Suprapubic skin (tissue), 4 donors: Measurements from ENCODE around the gene CEP131. TPM values are rescaled to one million over a fixed set of nuclear protein-coding genes. Genes with fewer than 3 reads are reported as not detected.

Experiments
- DNase-seq, 2 donors: peaks; one replicate each; pipeline ENCODE4 v3.0.0-alpha.2; 2019; ENCODE audit warnings: low spot score in 2 of 2
- H3K27ac ChIP-seq: fragments of 200-600 bp; sonication (generic); one replicate; pipeline ENCODE4 v1.5.1; 2019
- H3K27me3 ChIP-seq: fragments of 200-600 bp; sonication (generic); one replicate; pipeline ENCODE4 v1.5.1; 2019
- H3K36me3 ChIP-seq: fragments of 200-600 bp; sonication (generic); one replicate; pipeline ENCODE4 v1.5.1; 2019
- H3K4me1 ChIP-seq: fragments of 200-600 bp; sonication (generic); one replicate; pipeline ENCODE4 v1.5.1; 2019
- H3K4me3 ChIP-seq: fragments of 200-600 bp; sonication (generic); one replicate; pipeline ENCODE4 v1.5.1; 2019; ENCODE audit warnings: mild to moderate bottlenecking
- H3K9me3 ChIP-seq: fragments of 200-600 bp; sonication (generic); one replicate; pipeline ENCODE4 v1.5.1; 2019
- EP300 ChIP-seq: sonication (generic); formaldehyde crosslinking; IDR thresholded peaks from one replicate; pipeline ENCODE4 v1.6.1; 2017; ENCODE audit warnings: antibody characterized with exemption
- POLR2A ChIP-seq, 2 donors: fragments of 450-650 bp; IDR thresholded peaks; one replicate each; pipeline ENCODE4 v1.6.1; 2017; ENCODE audit warnings: antibody characterized with exemption in 2 of 2, mild to moderate bottlenecking in 2 of 2, moderate library complexity in 2 of 2
- POLR2AphosphoS5 ChIP-seq, 3 donors: sonication (generic); formaldehyde crosslinking; IDR thresholded peaks; one replicate each; pipeline ENCODE4 v1.6.1; 2017; ENCODE audit warnings: antibody characterized with exemption in 3 of 3
- WGBS: methylation state at CpG from one replicate; pipeline ENCODE4 v1.1.5; 2018; 5-methylcytosine and 5-hydroxymethylcytosine counted together
- total RNA-seq, 4 donors: library from RNA; depleted of rRNA; stranded (reverse); fragments of >200 nt; gene quantifications; one replicate each; pipeline ENCODE4 v1.1.0, GENCODE V29; 2016
- TF ChIP-seq, protein P1 (sequence below), 2 donors: fragments of 200-600 bp in 1 of 2; fragments of 450-650 bp in 1 of 2; sonication (generic) in 1 of 2; IDR thresholded peaks; one replicate each; pipeline ENCODE4 v1.5.1; 2016 to 2019; ENCODE audit warnings: antibody characterized with exemption in 2 of 2, mild to moderate bottlenecking in 1 of 2, moderate library complexity in 1 of 2

CEP131 gene
- total RNA-seq, 4 donors from 2014 or later, result 4.2 to 9.5 (median 8.0) TPM

DNA sequence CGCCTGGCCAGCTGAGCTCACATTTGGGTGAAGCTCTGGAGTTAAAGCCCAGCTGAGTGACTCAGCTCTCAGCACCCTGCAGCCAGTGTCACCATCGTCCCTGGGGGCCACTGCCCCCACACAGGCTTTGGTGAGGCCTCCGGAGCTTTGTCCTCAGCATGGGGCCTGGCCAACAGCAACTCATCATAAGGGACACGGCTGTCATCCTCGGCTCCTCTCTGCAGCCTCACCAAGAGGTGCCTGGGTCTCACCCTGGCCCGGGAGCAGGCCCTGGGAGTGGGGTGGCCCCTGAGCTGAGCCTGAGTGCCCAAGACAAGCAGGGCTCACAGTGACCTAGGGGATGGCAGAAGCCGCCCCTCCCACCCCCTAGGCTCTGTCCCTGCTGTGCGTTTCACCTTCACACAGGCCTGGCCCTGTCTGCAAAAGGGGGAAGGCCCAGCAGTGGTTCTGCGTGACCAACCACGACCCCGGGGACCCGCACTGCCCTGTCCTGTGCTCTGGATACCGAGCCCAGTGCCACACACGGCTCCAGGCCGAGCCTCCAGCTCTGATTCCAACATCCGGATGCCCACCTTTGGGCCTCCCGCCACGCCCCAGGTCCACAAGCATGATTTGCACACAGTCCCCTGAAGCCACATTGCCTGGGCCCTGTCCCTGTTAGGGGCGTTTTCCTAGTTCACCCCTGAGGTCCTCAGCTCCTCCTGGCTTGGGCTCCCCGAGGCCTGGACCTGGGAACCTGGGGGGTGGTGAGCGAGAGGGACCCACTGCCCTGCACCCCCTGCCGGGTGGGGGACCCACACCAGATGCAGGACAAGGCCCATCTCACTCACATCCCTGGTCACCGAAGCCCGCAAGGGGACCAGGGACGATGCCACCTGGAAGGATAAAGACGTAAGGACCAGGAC is 34.9 kb downstream of the CEP131 start:
- H3K4me1 ChIP-seq, result no peaks in the 10 kb centered on the region
- peaks cover 16% of the 10 kb centered on the region for H3K27me3 ChIP-seq
- H3K27ac ChIP-seq, result no peak overlapping the region
- H3K4me3 ChIP-seq, result no peak overlapping the region
- peaks cover 13% of the 10 kb centered on the region for H3K36me3 ChIP-seq
- no peaks in the 10 kb centered on the region for H3K9me3 ChIP-seq
- TF ChIP-seq POLR2AphosphoS5 (IDR thresholded peaks at IDR 0.05) (no peak), POLR2A (IDR thresholded peaks at IDR 0.05) (no peak), EP300 (no peak)
- TF ChIP-seq, protein P1, sequence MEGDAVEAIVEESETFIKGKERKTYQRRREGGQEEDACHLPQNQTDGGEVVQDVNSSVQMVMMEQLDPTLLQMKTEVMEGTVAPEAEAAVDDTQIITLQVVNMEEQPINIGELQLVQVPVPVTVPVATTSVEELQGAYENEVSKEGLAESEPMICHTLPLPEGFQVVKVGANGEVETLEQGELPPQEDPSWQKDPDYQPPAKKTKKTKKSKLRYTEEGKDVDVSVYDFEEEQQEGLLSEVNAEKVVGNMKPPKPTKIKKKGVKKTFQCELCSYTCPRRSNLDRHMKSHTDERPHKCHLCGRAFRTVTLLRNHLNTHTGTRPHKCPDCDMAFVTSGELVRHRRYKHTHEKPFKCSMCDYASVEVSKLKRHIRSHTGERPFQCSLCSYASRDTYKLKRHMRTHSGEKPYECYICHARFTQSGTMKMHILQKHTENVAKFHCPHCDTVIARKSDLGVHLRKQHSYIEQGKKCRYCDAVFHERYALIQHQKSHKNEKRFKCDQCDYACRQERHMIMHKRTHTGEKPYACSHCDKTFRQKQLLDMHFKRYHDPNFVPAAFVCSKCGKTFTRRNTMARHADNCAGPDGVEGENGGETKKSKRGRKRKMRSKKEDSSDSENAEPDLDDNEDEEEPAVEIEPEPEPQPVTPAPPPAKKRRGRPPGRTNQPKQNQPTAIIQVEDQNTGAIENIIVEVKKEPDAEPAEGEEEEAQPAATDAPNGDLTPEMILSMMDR (IDR thresholded peaks at IDR 0.05), result no peak
- no peak for DNase-seq
- WGBS, result 82% methylated on average over 4 of the region's 26 CpGs

DNA sequence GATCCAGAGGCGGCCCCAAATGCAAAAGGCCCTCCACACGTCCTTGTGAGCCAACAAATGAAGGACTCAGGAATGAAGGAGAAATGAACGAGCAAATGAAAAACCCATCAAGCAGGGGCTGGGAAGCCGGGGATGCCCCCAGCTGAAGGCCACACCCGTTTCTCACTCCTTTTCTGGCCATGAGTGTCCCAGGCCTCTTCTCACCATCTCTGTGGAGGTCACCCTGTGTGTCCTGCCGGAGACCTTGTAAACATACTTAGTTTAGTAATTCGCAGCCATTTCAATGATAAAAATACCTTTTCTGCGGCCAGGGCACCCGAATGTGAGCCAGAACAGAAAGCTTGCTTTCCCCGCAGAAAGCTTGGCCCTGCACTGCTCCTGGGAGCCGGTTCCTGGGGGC is 35.6 kb downstream of the CEP131 start:
- Histone ChIP-seq H3K27ac (no peak overlapping the region), H3K27me3 (peaks cover 16% of the 10 kb centered on the region), H3K36me3 (peaks cover 13% of the 10 kb centered on the region), H3K4me3 (no peak overlapping the region), H3K4me1 (no peaks in the 10 kb centered on the region), H3K9me3 (no peaks in the 10 kb centered on the region)
- WGBS, result 91% methylated on average over 9 of the region's 11 CpGs
- no peak for DNase-seq
- no peak for TF ChIP-seq EP300
- no peak for TF ChIP-seq POLR2AphosphoS5 (IDR thresholded peaks at IDR 0.05)
- TF ChIP-seq POLR2A (IDR thresholded peaks at IDR 0.05), result no peak
- TF ChIP-seq, protein P1 (IDR thresholded peaks at IDR 0.05), result no peak

DNA sequence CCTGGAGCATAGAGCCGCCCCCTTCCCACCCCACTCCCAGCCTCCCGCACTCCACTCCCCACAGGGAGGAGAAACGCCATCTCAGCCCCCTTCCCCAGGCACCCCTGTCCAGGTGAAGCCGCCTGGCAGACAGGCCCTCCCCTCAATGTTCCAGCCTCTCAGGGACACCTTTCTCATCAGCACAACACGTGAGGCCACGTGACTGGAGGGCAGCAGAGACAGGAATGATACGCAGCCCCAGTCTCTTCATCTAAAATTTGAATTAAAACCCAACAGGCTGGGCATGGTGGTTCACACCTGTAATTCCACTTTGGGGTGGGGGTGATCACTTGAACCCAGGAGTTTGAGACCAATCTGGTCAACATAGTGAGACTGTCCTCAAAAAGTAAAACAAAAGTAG is 36.6 kb downstream of the CEP131 start:
- no peak for DNase-seq
- TF ChIP-seq POLR2A (IDR thresholded peaks at IDR 0.05) (no peak), POLR2AphosphoS5 (IDR thresholded peaks at IDR 0.05) (no peak), EP300 (no peak)
- TF ChIP-seq, protein P1 (IDR thresholded peaks at IDR 0.05), result no peak
- Histone ChIP-seq H3K36me3 (peaks cover 13% of the 10 kb centered on the region), H3K27me3 (peaks cover 16% of the 10 kb centered on the region), H3K4me1 (no peaks in the 10 kb centered on the region), H3K9me3 (no peaks in the 10 kb centered on the region), H3K27ac (no peak overlapping the region), H3K4me3 (no peak overlapping the region)
- no CpG with 5 or more reads among the region's 7 CpGs for WGBS

DNA sequence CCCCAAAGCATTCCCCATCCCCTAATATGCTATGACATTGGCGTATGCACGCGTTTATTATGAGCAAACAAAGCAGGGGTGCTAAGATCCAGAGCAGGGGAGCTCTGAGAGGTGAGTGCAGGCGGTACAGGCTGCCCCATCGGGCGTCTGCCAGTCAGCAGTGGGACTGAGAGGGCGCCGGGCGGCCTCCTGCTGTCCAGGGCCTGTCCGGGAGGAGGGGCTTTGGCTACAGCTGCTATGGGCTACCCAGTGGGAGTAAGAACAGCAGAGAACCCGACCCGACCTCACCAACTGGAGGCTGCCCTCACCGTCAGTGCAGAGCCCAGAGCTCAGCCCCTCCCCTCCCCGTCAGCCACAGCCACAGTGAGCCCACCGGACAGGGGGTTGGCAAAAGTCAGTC is 38.2 kb downstream of the CEP131 start:
- H3K9me3 ChIP-seq, result no peaks in the 10 kb centered on the region
- no peak overlapping the region for H3K27ac ChIP-seq
- DNase-seq, result no peak
- TF ChIP-seq POLR2A (IDR thresholded peaks at IDR 0.05) (no peak), POLR2AphosphoS5 (IDR thresholded peaks at IDR 0.05) (no peak), EP300 (no peak)
- TF ChIP-seq, protein P1 (IDR thresholded peaks at IDR 0.05), result no peak
- H3K36me3 ChIP-seq, result peaks cover 6% of the 10 kb centered on the region
- H3K4me1 ChIP-seq, result no peaks in the 10 kb centered on the region
- WGBS, result 58% methylated on average over 5 of the region's 15 CpGs
- H3K4me3 ChIP-seq, result no peak overlapping the region
- H3K27me3 ChIP-seq, result peaks cover 16% of the 10 kb centered on the region

DNA sequence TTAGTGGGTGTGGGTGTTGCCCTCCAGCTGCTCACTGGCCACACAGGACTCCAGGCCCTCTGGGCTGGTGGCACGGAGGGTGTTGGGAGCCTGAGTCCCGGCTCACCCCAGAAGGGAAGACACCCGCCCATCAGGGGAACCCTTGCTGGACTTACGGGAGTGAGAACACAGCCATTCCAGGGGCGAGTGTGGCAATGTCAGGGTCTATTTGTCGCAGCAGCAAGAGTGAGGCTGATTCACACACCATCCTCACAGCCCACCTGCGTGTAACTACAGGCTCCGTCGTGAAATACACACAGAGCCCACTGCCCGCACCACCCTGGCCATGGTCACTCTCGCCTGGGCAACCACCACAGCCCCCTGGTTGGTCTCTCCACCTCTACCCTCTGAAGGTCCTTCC is 39.0 kb downstream of the CEP131 start:
- 93% methylated on average over 3 of the region's 11 CpGs for WGBS
- TF ChIP-seq, protein P1 (IDR thresholded peaks at IDR 0.05), result no peak
- TF ChIP-seq EP300 (no peak), POLR2A (IDR thresholded peaks at IDR 0.05) (no peak), POLR2AphosphoS5 (IDR thresholded peaks at IDR 0.05) (no peak)
- Histone ChIP-seq H3K4me3 (no peak overlapping the region), H3K4me1 (no peaks in the 10 kb centered on the region), H3K9me3 (no peaks in the 10 kb centered on the region), H3K27me3 (peaks cover 16% of the 10 kb centered on the region), H3K27ac (no peak overlapping the region), H3K36me3 (no peaks in the 10 kb centered on the region)
- no peak for DNase-seq
